GM12892 (cell line): ENCODE results near the gene LARGE1.

Experiments used
- POLR2A ChIP-seq: IDR thresholded peaks from 2 replicates; pipeline ENCODE4 v1.6.1; 2011; ENCODE audit warnings: low read depth, low read length, control low read depth
- POLR2AphosphoS5 ChIP-seq: IDR thresholded peaks from 2 replicates; pipeline ENCODE4 v1.6.1; 2011; ENCODE audit warnings: low read depth, low read length, control low read depth
- TAF1 ChIP-seq: IDR thresholded peaks from 2 replicates; pipeline ENCODE4 v1.6.1; 2011; ENCODE audit warnings: low read depth, mild to moderate bottlenecking, control low read depth, low read length, borderline replicate concordance

DNA sequence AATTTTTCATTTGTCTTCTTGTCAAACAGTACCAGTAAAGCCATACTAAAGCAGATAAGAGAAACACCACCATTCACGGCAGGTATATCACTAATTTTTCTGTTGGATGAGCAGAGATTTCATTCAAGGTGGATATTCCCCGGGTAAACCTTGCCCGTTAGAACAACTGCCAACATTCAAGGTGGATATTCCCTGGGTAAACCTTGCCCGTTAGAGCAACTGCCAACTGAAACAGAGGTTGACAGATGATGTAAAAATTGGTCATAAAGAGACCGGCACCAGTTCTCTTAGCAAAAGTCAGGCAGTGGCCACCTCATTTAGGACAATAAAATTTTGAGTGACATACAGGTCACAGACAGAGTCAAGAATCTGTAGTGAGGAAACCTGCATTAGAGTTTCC is 438.7 kb downstream of the LARGE1 start:
- no peak for TF ChIP-seq TAF1
- no peak for TF ChIP-seq POLR2A
- TF ChIP-seq POLR2AphosphoS5, result no peak
